T-helper 17 cell (primary cell): ENCODE measurements around the gene GPX3. TPM values are rescaled to one million over a fixed set of nuclear protein-coding genes. Genes with fewer than 3 reads are reported as not detected.

Experiments used
- ATAC-seq: fragments of 150-1000 bp; cut with Tn5 transposase; 2 replicates; pipeline ENCODE4 v1.10.0; 2021; ENCODE audit warnings: mild to moderate bottlenecking, moderate library complexity
- DNase-seq, 3 donors: peaks; one replicate each; pipeline versions ENCODE4 v3.0.0 to v3.0.0-alpha.2; 2020 to 2021
- H3K9me3 ChIP-seq: one replicate; pipeline ENCODE4 v1.7.0; 2013; ENCODE audit warnings: low read length, mild to moderate bottlenecking; ENCODE audit not compliant: control insufficient read depth, poor library complexity, severe bottlenecking
- H3K27ac Mint-ChIP-seq: one replicate; pipeline ENCODE4 v1.8.0; 2022; ENCODE audit warnings: mild to moderate bottlenecking, moderate library complexity, mixed read lengths
- H3K27me3 Mint-ChIP-seq: one replicate; pipeline ENCODE4 v1.8.0; 2022; ENCODE audit warnings: mixed read lengths
- H3K36me3 Mint-ChIP-seq: one replicate; pipeline ENCODE4 v1.8.0; 2022; ENCODE audit warnings: low read depth, mixed read lengths
- H3K4me1 Mint-ChIP-seq: one replicate; pipeline ENCODE4 v1.8.0; 2022; ENCODE audit warnings: mild to moderate bottlenecking, mixed read lengths
- H3K4me3 Mint-ChIP-seq: one replicate; pipeline ENCODE4 v1.8.0; 2022; ENCODE audit warnings: mild to moderate bottlenecking, moderate library complexity, mixed read lengths
- total RNA-seq, 4 donors: library from RNA in 2 of 4; stranded (reverse) in 2 of 4; gene quantifications; one replicate each; pipeline ENCODE4 v1.2.3 and lab custom pipeline; 2022 to 2026

Gene GPX3, protein sequence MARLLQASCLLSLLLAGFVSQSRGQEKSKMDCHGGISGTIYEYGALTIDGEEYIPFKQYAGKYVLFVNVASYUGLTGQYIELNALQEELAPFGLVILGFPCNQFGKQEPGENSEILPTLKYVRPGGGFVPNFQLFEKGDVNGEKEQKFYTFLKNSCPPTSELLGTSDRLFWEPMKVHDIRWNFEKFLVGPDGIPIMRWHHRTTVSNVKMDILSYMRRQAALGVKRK
- under 1 TPM in 1 of 2 donors, not detected in 1; 0.22 TPM for total RNA-seq
- total RNA-seq (lab: John Stamatoyannopoulos, UW), result 0 to 0.15 reads per million in 2 donors

DNA sequence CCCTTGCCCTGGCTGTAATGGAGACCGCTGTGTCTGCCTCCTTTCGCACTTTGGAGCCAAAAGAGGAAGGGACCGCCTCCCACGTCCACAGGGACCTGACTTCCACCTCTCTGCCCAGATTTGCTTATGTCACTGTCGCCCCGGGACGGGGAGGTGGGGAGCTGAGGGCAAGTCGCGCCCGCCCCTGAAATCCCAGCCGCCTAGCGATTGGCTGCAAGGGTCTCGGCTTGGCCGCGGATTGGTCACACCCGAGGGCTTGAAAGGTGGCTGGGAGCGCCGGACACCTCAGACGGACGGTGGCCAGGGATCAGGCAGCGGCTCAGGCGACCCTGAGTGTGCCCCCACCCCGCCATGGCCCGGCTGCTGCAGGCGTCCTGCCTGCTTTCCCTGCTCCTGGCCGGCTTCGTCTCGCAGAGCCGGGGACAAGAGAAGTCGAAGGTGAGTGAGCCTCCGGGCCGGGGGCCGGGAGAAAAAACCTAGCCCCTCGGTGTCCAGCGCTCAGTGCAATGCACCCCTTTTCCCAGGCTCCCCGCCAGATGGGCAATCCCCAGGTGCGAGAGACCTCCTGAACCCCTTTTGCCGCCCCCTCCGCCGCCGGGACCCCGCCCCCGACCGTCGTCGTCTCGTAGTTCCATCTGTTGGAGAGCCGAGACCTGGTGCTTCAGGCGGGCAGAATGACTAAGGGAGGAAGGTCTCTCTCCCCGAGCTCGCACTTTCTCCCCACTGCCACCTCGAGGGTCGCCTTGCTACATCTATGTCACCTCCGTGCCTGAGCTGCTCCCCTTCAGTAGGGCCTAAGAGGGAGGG lies at the start of gene GPX3:
TSS of gene GPX3 (plus strand) at position 288 of the 807 bp plus-strand sequence. CDS start at position 352, 64 bp downstream.
- H3K27me3 Mint-ChIP-seq, result no peaks in the 10 kb centered on the region
- ATAC-seq (peak; percentile 54), DNase-seq (no peak)
- peak within 1 kb of the TSS; percentile 65 for H3K27ac Mint-ChIP-seq
- peaks cover 3% of the 10 kb centered on the region for H3K36me3 Mint-ChIP-seq
- no peaks in the 10 kb centered on the region for H3K9me3 ChIP-seq
- peaks cover 28% of the 10 kb centered on the region for H3K4me1 Mint-ChIP-seq
- peak within 1 kb of the TSS; percentile 88 for H3K4me3 Mint-ChIP-seq

DNA sequence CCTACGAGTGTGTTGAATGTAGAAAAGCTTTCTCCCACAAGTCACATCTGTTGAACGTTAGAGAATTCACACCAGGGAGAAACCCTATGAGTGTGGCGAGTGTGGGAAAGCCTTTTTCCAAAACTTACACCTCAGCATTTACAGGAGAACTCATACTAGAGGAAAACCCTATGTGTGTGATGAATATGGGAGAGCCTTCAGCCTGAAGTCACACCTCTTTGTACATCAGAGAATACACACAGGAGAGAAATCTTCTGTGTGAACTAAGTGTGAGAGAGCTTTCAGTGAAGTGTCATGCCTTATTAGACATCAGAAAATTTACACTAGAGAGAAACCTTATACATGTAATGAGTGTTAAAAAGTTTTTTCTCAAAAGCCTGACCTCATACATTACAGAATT lies 41.8 kb upstream of the GPX3 start:
- ATAC-seq (no peak), DNase-seq (no peak)
- H3K27me3 Mint-ChIP-seq, result no peaks in the 10 kb centered on the region
- H3K4me1 Mint-ChIP-seq, result no peaks in the 10 kb centered on the region
- H3K27ac Mint-ChIP-seq, result no peak overlapping the region
- no peak overlapping the region for H3K4me3 Mint-ChIP-seq
- no peaks in the 10 kb centered on the region for H3K9me3 ChIP-seq
- no peaks in the 10 kb centered on the region for H3K36me3 Mint-ChIP-seq

DNA sequence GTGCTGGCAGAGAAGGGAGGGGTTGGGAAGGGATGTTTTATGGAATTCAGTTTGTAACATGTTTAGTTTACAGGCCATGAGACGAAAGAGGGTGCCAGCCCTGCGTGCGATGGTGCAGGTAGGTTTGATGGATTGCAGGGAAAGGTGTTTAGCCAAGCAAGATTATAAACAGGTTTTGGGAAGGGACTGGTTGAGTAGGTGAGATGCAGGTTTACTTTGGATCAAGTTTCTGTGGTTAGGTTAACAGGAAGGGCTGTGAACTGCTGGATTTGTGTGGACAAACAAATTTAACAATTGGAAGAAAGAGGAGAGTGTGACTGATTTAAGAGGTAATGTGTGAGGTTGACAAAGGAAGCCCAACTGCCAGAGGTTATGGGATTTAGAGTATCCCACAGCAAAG lies 32.6 kb upstream of the GPX3 start:
- Mint-ChIP-seq H3K4me3 (no peak overlapping the region), H3K4me1 (no peaks in the 10 kb centered on the region), H3K27me3 (no peaks in the 10 kb centered on the region), H3K27ac (no peak overlapping the region), H3K36me3 (no peaks in the 10 kb centered on the region)
- H3K9me3 ChIP-seq, result no peaks in the 10 kb centered on the region
- ATAC-seq (no peak), DNase-seq (no peak)

DNA sequence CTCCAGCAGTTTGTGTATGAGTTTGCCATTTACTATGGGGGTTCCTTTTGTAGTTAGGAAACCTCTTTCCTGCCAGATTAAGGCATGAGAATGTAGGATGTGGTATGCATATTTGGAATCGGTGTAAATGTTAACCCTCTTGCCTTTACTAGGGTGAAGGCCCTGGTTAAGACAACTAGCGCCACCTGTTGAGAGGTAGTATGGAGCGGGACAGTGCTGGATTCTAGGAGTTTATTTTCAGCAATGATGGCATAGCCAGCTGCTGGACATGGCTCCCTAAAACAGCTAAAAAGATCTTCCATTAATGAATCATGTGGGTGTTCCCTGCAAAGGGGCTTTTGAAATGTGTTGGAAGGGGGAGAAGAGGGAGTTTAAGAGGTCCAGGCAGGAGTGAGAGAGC lies 30.7 kb upstream of the GPX3 start:
- no peak for ATAC-seq
- DNase-seq, result no peak
- Mint-ChIP-seq H3K36me3 (no peaks in the 10 kb centered on the region), H3K4me3 (no peak overlapping the region), H3K27ac (no peak overlapping the region), H3K4me1 (no peaks in the 10 kb centered on the region), H3K27me3 (no peaks in the 10 kb centered on the region)
- no peaks in the 10 kb centered on the region for H3K9me3 ChIP-seq

DNA sequence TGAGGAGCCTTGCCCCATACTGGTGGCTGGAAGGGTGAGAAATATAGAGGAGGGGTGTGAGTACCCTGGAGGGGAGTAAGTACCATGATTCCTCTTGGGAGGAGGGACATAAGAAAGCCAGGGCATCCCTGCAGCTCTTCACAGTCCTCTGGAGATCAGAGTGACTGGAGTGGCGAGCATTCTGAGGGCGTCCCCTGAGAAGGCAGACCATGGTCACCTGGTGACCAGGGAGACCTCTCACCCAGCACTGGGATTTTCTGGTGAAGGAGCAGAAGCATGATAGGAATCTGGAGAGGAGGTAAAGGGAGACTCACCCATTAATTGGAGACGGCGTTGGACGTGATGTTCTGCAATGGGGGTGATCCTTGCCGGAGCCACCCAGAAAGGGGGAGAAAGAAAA lies 27.7 kb upstream of the GPX3 start:
- Mint-ChIP-seq H3K36me3 (peaks cover 2% of the 10 kb centered on the region), H3K4me3 (no peak overlapping the region), H3K27ac (no peak overlapping the region), H3K4me1 (no peaks in the 10 kb centered on the region), H3K27me3 (no peaks in the 10 kb centered on the region)
- no peaks in the 10 kb centered on the region for H3K9me3 ChIP-seq
- ATAC-seq, result no peak
- no peak for DNase-seq

DNA sequence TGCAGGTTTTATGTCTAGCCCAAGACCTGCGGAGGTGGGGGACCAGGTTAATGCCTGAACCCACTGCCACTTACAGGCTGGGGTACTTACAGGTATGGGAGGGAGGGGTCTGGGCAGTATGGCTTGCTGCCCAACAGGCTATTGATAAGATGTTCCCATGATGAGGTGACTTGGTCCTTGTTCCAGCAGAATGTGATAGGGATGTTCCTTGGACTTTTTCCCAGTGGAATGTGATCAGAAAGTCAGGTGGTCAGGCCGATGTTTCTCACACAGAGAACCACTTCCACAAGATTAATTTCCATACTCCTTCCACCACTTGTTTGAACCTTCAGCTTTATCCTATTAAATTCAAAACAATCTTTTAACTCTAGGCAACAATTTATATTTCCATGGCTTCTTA lies 27.0 kb upstream of the GPX3 start:
- no peak overlapping the region for H3K27ac Mint-ChIP-seq
- H3K27me3 Mint-ChIP-seq, result no peaks in the 10 kb centered on the region
- H3K4me1 Mint-ChIP-seq, result no peaks in the 10 kb centered on the region
- no peaks in the 10 kb centered on the region for H3K9me3 ChIP-seq
- H3K36me3 Mint-ChIP-seq, result peaks cover 2% of the 10 kb centered on the region
- H3K4me3 Mint-ChIP-seq, result no peak overlapping the region
- DNase-seq (no peak), ATAC-seq (no peak)

DNA sequence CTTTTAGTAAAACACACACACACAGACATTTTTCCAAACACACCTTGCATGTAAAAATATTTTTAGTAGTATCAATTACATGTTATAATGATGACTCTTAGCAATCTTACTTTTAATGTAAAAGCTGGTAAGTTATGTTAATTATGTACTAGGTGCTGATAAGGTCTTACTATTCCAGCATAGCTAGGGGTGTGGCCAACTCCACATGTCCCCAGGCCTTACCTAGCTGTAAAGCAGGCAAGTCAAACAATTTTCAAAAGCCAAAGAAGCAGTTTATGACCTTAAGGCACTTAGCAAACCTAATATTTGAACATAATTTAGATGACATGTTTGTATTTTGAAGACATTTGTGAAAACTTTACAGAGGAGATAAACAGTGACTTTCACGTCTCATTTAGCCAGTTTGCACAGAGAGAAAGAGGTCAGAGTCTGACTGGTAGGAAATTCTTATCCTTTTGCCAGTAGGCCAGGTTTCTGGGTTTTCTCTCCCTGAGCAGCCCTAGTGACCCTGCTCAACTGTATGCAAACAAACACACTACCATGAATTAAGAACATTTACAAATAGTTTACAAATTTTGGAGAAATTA lies 26.5 kb upstream of the GPX3 start:
- ATAC-seq, result no peak
- no peaks in the 10 kb centered on the region for H3K4me1 Mint-ChIP-seq
- no peak overlapping the region for H3K4me3 Mint-ChIP-seq
- peaks cover 4% of the 10 kb centered on the region for H3K27me3 Mint-ChIP-seq
- peaks cover 4% of the 10 kb centered on the region for H3K36me3 Mint-ChIP-seq
- H3K27ac Mint-ChIP-seq, result no peak overlapping the region
- DNase-seq, result no peak
- H3K9me3 ChIP-seq, result no peaks in the 10 kb centered on the region

DNA sequence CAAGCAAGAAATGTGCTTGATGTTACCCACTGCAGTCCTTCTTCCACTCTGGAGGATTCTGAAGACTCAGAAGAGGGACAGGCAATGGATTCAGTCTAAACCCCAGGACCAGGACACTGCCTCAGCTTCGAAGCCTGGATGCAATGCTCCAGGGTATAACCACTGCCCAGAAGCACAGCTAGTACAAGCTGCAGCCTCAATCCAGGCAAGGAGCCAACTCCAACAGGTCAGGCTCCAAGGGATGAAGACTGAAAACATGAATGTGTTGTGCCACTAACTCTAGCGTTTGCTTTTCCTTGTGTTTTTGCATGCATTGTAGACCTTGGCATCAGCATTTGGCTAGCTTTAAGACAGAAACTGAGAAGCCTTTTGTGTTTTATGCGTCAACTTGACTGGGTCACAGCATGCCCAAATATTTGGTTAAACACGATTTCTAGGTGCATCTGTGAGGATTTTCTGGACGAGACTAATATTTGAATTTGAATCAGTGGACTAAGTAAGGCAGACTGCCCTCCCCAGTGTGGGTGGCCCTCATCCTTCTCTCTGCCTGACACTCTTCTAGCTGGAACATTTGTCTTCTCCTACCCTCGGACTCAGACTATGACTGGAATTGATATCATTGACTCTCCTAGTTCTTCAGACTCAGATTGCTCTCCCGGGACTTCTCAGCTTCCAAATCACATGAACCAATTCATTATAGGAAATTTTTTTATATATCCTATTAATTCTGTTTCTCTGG lies 20.5 kb upstream of the GPX3 start:
- Mint-ChIP-seq H3K27ac (no peak overlapping the region), H3K4me1 (no peaks in the 10 kb centered on the region), H3K36me3 (peaks cover 6% of the 10 kb centered on the region), H3K27me3 (peaks cover 28% of the 10 kb centered on the region), H3K4me3 (no peak overlapping the region)
- no peaks in the 10 kb centered on the region for H3K9me3 ChIP-seq
- no peak for ATAC-seq
- DNase-seq, result no peak

DNA sequence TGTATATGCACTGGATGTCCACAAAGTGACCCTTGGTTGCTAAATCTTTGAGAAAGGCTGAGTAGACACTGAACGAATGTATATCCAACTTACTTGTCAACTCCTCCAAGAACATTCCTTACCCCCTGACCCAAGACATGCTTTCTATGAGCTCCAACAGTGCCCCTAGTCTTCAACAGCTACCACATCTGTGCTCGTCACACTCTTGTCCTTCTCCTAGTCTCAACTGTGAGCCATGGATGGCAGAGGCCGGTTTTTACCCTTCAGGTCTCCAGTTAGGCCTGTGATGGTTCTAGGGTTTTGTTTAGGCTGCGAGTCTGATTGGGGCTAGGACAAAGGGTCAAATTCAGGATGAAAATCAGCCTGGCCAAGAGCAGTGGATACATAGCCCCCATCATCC lies 19.0 kb upstream of the GPX3 start:
- H3K36me3 Mint-ChIP-seq, result peaks cover 6% of the 10 kb centered on the region
- H3K27ac Mint-ChIP-seq, result no peak overlapping the region
- no peak for DNase-seq
- peaks cover 29% of the 10 kb centered on the region for H3K27me3 Mint-ChIP-seq
- no peaks in the 10 kb centered on the region for H3K9me3 ChIP-seq
- H3K4me1 Mint-ChIP-seq, result no peaks in the 10 kb centered on the region
- ATAC-seq, result no peak
- H3K4me3 Mint-ChIP-seq, result no peak overlapping the region

DNA sequence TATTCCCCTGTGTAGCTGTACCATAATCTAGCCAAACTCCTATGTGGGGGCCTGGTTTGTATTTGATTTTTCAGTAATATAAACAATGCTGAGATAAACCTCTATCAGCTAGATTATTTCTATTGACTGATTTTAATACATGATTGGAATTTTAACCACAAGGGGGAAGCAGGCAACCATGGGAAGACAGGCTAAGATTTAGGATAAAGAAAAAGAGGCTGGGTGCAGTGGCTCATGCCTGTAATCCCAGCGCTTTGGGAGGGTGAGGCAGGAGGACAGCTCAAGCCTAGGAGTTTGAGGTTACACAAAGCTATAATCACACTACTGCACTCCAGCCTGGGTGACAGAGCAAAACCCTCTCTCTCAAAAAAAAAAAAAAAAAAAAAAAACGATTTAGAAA lies 18.1 kb upstream of the GPX3 start:
- Mint-ChIP-seq H3K27ac (peak overlapping the region; percentile 9), H3K36me3 (peaks cover 6% of the 10 kb centered on the region), H3K4me1 (no peaks in the 10 kb centered on the region), H3K27me3 (peaks cover 35% of the 10 kb centered on the region), H3K4me3 (no peak overlapping the region)
- H3K9me3 ChIP-seq, result no peaks in the 10 kb centered on the region
- ATAC-seq (no peak), DNase-seq (no peak)

DNA sequence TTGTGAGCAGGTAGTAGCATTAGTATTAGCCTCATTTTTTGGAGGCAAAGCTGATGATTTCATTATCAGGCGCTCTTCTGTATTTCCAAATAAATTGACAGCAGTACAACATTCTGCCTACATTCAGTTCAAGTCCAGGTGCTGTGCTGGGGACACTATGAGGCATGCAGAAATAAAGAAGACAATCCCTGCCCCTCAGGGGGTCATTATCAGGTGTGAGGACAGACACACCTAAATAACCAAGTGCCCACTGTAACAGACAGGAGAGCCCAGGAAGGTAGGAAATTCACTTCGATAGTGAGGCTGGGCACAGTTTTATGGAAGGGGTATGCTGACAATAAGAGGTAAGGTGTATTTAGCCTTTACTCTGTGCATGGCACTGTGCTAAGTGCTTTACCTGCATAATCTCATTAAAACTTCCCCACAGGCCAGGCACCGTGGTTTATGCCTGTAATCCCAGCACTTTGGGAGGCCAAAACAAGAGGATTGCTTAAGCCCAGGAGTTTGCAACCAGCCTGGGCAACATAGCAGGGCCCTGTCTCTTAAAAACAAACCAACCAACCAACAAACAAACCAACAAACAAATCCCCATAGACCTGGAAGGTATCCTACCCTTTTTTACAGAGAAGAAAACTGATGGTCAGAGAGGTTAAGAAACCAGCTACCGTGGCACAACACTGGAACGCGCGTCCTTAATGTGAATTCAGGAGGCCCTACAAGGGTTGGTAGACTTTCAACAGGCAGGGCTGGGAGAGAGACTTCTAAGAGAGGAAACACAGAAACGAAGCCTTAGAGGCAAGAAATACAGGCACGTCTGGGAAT lies 17.5 kb upstream of the GPX3 start:
- peaks cover 36% of the 10 kb centered on the region for H3K27me3 Mint-ChIP-seq
- no peaks in the 10 kb centered on the region for H3K9me3 ChIP-seq
- no peaks in the 10 kb centered on the region for H3K4me1 Mint-ChIP-seq
- H3K27ac Mint-ChIP-seq, result peak overlapping the region; percentile 9
- H3K36me3 Mint-ChIP-seq, result peaks cover 4% of the 10 kb centered on the region
- ATAC-seq, result no peak
- no peak for DNase-seq
- no peak overlapping the region for H3K4me3 Mint-ChIP-seq

DNA sequence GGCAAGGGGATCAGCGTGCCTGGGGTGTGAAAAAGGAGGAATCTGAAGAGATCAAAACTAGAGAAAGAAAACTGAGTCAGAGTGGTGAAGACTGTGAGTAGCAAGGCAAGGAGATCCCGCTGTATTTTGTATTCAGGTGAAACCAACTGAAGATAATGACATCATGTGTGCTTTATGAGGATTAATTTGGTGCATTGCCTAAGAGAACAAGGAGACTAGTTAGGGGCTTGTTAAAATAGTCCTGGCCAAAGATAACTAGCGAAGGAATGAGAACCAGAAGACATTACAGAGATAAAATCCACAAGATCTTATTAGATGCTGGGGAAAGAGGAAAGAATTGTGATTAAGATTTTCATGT lies 16.9 kb upstream of the GPX3 start:
- no peak for ATAC-seq
- H3K9me3 ChIP-seq, result no peaks in the 10 kb centered on the region
- no peak for DNase-seq
- Mint-ChIP-seq H3K27ac (no peak overlapping the region), H3K36me3 (peaks cover 4% of the 10 kb centered on the region), H3K4me3 (no peak overlapping the region), H3K4me1 (no peaks in the 10 kb centered on the region), H3K27me3 (peaks cover 42% of the 10 kb centered on the region)
